Myocyte (in vitro differentiated cells): ENCODE data around the gene FMNL2. TPM values are rescaled to one million over a fixed set of nuclear protein-coding genes. Genes with fewer than 3 reads are reported as not detected.

ENCODE experiments used
- DNase-seq: peaks from one replicate; pipeline ENCODE4 v3.0.0-alpha.2; 2012; ENCODE audit warnings: low read depth
- total RNA-seq: library from RNA; depleted of rRNA; stranded (reverse); fragments of >200 nt; gene quantifications from 2 replicates; pipeline ENCODE4 v1.2.3, GENCODE V29; 2014

Gene FMNL2
- total RNA-seq, 1 donor from 2014 or later = 7.0 TPM

- DNase-seq = no peak
Measured at GRCh38 chr2:152603166-152603565, 268.2 kb downstream of the FMNL2 start.

GRCh38 chr2:152606081-152606480 is 271.1 kb downstream of the FMNL2 start:
- no peak for DNase-seq

- DNase-seq = no peak
Measured at GRCh38 chr2:152606941-152607340, 272.0 kb downstream of the FMNL2 start.

GRCh38 chr2:152607793-152608300 is 272.9 kb downstream of the FMNL2 start:
- DNase-seq = no peak

- DNase-seq = no peak
Measured at GRCh38 chr2:152609154-152609553, 274.2 kb downstream of the FMNL2 start.

GRCh38 chr2:152609699-152610098 is 274.7 kb downstream of the FMNL2 start:
- DNase-seq = no peak

- peak; percentile 74 for DNase-seq
Measured at GRCh38 chr2:152611458-152612231, 276.7 kb downstream of the FMNL2 start.

- no peak for DNase-seq
Measured at GRCh38 chr2:152613235-152613634, 278.3 kb downstream of the FMNL2 start.

GRCh38 chr2:152615177-152615576 is 280.2 kb downstream of the FMNL2 start:
- no peak for DNase-seq

- DNase-seq = no peak
Measured at GRCh38 chr2:152617456-152618192, 282.6 kb downstream of the FMNL2 start.

- no peak for DNase-seq
Measured at GRCh38 chr2:152618193-152618564, 283.2 kb downstream of the FMNL2 start.

- DNase-seq = no peak
Measured at GRCh38 chr2:152620208-152620607, 285.2 kb downstream of the FMNL2 start.

- no peak for DNase-seq
Measured at GRCh38 chr2:152620985-152621384, 286.0 kb downstream of the FMNL2 start.

GRCh38 chr2:152622219-152622618 is 287.2 kb downstream of the FMNL2 start:
- DNase-seq = no peak

- no peak for DNase-seq
Measured at GRCh38 chr2:152623076-152623740, 288.2 kb downstream of the FMNL2 start.

GRCh38 chr2:152623775-152624174 is 288.8 kb downstream of the FMNL2 start:
- no peak for DNase-seq

GRCh38 chr2:152624805-152625204 is 289.8 kb downstream of the FMNL2 start:
- no peak for DNase-seq

- DNase-seq = no peak
Measured at GRCh38 chr2:152626911-152627339, 292.0 kb downstream of the FMNL2 start.

GRCh38 chr2:152627351-152627957 is 292.5 kb downstream of the FMNL2 start:
- peak; percentile 68 for DNase-seq

GRCh38 chr2:152629202-152629601 is 294.2 kb downstream of the FMNL2 start:
- DNase-seq = no peak

GRCh38 chr2:152630466-152630865 is 295.5 kb downstream of the FMNL2 start:
- DNase-seq = no peak
